NT2/D1 (cell line): Measurements from ENCODE around the gene ZNF576.

Experiments used
- DNase-seq: peaks from one replicate; pipeline ENCODE4 v3.0.0-alpha.2; 2011; ENCODE audit warnings: low read depth, low spot score
- H3K27me3 ChIP-seq: 2 replicates; pipeline ENCODE4 v1.6.0; 2011; ENCODE audit warnings: mild to moderate bottlenecking; ENCODE audit not compliant: insufficient read length, insufficient read depth
- H3K36me3 ChIP-seq: 2 replicates; pipeline ENCODE4 v1.6.1; 2011; ENCODE audit warnings: mild to moderate bottlenecking, low read length, mixed read lengths; ENCODE audit not compliant: insufficient read depth, insufficient read length
- H3K4me1 ChIP-seq: 2 replicates; pipeline ENCODE4 v1.5.1; 2011; ENCODE audit not compliant: insufficient read depth, insufficient read length
- H3K4me3 ChIP-seq: 2 replicates; pipeline ENCODE4 v1.5.1; 2011; ENCODE audit warnings: low read depth; ENCODE audit not compliant: insufficient read length
- H3K9ac ChIP-seq: 2 replicates; pipeline ENCODE4 v1.6.0; 2011; ENCODE audit warnings: low read depth; ENCODE audit not compliant: insufficient read length
- H3K9me3 ChIP-seq: 2 replicates; pipeline ENCODE4 v1.5.1; 2011; ENCODE audit warnings: mild to moderate bottlenecking, low read length; ENCODE audit not compliant: insufficient read depth
- SUZ12 ChIP-seq: IDR thresholded peaks from 2 replicates; pipeline ENCODE4 v1.6.1; 2011; ENCODE audit not compliant: insufficient read length, insufficient read depth; ENCODE audit errors: extremely low read depth
- YY1 ChIP-seq: IDR thresholded peaks from 2 replicates; pipeline ENCODE4 v1.6.1; 2011; ENCODE audit not compliant: insufficient read length, insufficient read depth
- ZNF274 ChIP-seq: IDR thresholded peaks from 2 replicates; pipeline ENCODE4 v1.6.1; 2011; ENCODE audit warnings: mild to moderate bottlenecking, low read depth, low read length

The ZNF576 gene

GRCh38 chr19:43622956-43623355, 26.6 kb downstream of the ZNF576 start:
- H3K4me3 ChIP-seq, result no peak overlapping the region
- no peak for TF ChIP-seq YY1
- TF ChIP-seq SUZ12, result no peak
- TF ChIP-seq ZNF274, result no peak
- no peak overlapping the region for H3K9ac ChIP-seq
- no peak for DNase-seq
- no peaks in the 10 kb centered on the region for H3K4me1 ChIP-seq
- peaks cover 29% of the 10 kb centered on the region for H3K36me3 ChIP-seq
- no peaks in the 10 kb centered on the region for H3K9me3 ChIP-seq
- no peaks in the 10 kb centered on the region for H3K27me3 ChIP-seq

GRCh38 chr19:43623889-43624670, 27.7 kb downstream of the ZNF576 start:
- Histone ChIP-seq H3K4me3 (no peak overlapping the region), H3K27me3 (no peaks in the 10 kb centered on the region), H3K9me3 (no peaks in the 10 kb centered on the region)

GRCh38 chr19:43624933-43625332, 28.5 kb downstream of the ZNF576 start:
- Histone ChIP-seq H3K27me3 (no peaks in the 10 kb centered on the region), H3K9ac (no peak overlapping the region), H3K4me3 (no peak overlapping the region), H3K4me1 (no peaks in the 10 kb centered on the region), H3K36me3 (peaks cover 29% of the 10 kb centered on the region), H3K9me3 (no peaks in the 10 kb centered on the region)
- TF ChIP-seq SUZ12 (no peak), ZNF274 (no peak), YY1 (no peak)
- peak; percentile 56 for DNase-seq

More at GRCh38 chr19:43623889-43624670, 27.7 kb downstream of the ZNF576 start:
- Histone ChIP-seq H3K36me3 (peaks cover 29% of the 10 kb centered on the region), H3K4me1 (no peaks in the 10 kb centered on the region), H3K9ac (no peak overlapping the region)
- TF ChIP-seq ZNF274 (no peak), SUZ12 (no peak), YY1 (no peak)
- DNase-seq, result no peak

- peaks cover 32% of the 10 kb centered on the region for H3K36me3 ChIP-seq
- no peak for DNase-seq
- H3K9ac ChIP-seq, result no peak overlapping the region
- H3K27me3 ChIP-seq, result no peaks in the 10 kb centered on the region
- no peaks in the 10 kb centered on the region for H3K9me3 ChIP-seq
- H3K4me3 ChIP-seq, result no peak overlapping the region
- no peaks in the 10 kb centered on the region for H3K4me1 ChIP-seq
- TF ChIP-seq SUZ12 (no peak), ZNF274 (no peak), YY1 (no peak)
Observed at GRCh38 chr19:43625918-43626579, 29.7 kb downstream of the ZNF576 start.

DNA sequence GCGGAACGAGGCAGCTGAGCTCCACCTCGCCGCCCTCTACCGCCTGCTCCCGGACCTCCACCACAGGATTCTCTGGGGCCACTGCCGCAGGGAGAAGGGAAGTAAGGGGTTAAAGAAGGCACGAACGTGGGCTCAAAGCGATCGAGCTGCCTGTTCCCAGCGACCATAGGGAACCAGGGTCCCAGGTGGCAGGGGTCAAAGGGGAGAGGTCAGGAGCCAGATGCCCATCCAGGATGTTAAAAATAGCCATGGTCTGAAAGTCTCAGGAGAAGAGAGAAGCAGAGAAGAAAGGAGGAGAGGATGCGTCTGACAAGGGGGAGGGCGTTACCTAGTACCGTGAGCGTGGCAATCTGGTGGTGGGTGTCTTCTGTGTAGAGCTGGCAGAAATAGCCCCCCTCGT, 30.4 kb downstream of the ZNF576 start:
- peaks cover 32% of the 10 kb centered on the region for H3K36me3 ChIP-seq
- H3K9me3 ChIP-seq, result no peaks in the 10 kb centered on the region
- no peak for DNase-seq
- no peak overlapping the region for H3K9ac ChIP-seq
- no peaks in the 10 kb centered on the region for H3K4me1 ChIP-seq
- H3K27me3 ChIP-seq, result peaks cover 4% of the 10 kb centered on the region
- no peak overlapping the region for H3K4me3 ChIP-seq
- no peak for TF ChIP-seq ZNF274
- no peak for TF ChIP-seq YY1
- TF ChIP-seq SUZ12, result no peak

DNA sequence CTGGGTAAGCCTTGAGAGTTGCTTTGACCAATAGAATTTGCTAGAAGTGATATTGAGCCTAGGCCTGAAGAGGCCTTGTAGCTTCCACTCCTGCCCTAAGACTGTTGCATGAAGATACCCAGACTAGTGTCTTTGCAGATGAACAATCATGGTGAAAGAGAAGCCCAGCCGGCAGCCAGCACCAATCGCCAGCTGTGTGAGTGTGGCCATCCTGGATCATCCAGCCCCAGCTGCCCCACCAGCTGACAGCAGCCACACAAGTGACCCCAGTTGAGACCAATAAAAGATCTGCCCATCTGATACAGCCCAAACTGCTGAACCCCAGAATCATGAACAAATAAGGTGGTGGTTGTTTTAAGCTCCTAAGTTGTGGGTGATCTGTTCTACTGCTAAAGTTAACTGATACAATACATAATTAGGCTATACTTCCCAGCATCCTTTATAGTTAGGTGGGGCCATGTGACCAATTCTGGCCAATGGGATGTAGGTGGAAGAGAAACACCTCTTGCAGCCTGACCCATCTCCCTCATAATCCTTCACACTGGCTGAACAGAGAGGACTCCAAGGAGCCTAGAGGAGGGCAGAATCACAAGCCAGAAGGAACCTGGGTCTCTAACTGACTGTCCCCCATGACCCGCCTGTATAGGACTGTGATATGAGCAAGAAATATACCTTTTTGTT, 32.4 kb downstream of the ZNF576 start:
- peaks cover 27% of the 10 kb centered on the region for H3K36me3 ChIP-seq

DNA sequence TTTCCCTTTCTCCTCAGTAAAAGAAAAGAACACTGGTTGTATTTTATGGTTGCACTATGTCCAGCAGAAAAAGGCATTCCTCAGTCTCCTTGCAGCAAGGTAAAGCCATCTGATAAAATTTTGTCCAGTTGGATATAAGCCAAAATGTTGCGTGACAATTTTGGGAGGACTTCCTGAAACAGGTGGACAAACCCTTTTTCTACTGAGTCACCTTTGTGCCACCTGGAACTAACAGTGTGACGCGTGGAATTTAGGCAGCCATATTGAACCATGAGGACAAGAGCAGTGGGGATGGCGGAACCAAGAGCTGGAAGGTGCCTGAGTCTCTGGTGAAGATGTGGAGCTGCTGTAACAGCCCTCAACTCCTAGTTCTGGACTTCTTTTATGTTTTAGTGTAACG, 35.1 kb downstream of the ZNF576 start:
- H3K9me3 ChIP-seq, result no peaks in the 10 kb centered on the region

More for the DNA sequence above, 32.4 kb downstream of the ZNF576 start:
- no peak overlapping the region for H3K4me3 ChIP-seq
- no peaks in the 10 kb centered on the region for H3K4me1 ChIP-seq
- H3K9ac ChIP-seq, result no peak overlapping the region
- H3K9me3 ChIP-seq, result no peaks in the 10 kb centered on the region
- H3K27me3 ChIP-seq, result peaks cover 4% of the 10 kb centered on the region
- TF ChIP-seq SUZ12 (no peak), YY1 (no peak), ZNF274 (no peak)
- no peak for DNase-seq

More for the DNA sequence above, 35.1 kb downstream of the ZNF576 start:
- no peak for DNase-seq
- Histone ChIP-seq H3K9ac (no peak overlapping the region), H3K4me3 (no peak overlapping the region), H3K36me3 (peaks cover 11% of the 10 kb centered on the region), H3K4me1 (no peaks in the 10 kb centered on the region), H3K27me3 (peaks cover 10% of the 10 kb centered on the region)
- TF ChIP-seq SUZ12, result no peak
- no peak for TF ChIP-seq YY1
- no peak for TF ChIP-seq ZNF274
